WERI-Rb-1 (cell line): ENCODE data around the gene PSMG1.

Source experiments
- DNase-seq: peaks from one replicate; pipeline ENCODE4 v3.0.0-alpha.2; 2020
- H3K27ac ChIP-seq: fragments of 250-450 bp; sonication (Bioruptor Pico); 2 replicates; pipeline ENCODE4 v1.5.1; 2020; ENCODE audit warnings: mild to moderate bottlenecking, moderate library complexity
- H3K27me3 ChIP-seq: fragments of 250-450 bp; sonication (Bioruptor Pico); 2 replicates; pipeline ENCODE4 v1.5.1; 2021; ENCODE audit warnings: mild to moderate bottlenecking, low read depth, moderate library complexity; ENCODE audit not compliant: insufficient read depth, severe bottlenecking
- H3K36me3 ChIP-seq: fragments of 250-450 bp; sonication (Bioruptor Pico); 2 replicates; pipeline ENCODE4 v1.5.1; 2020; ENCODE audit warnings: mild to moderate bottlenecking, moderate library complexity
- H3K4me3 ChIP-seq: 2 replicates; pipeline ENCODE4 v1.5.1; 2011; ENCODE audit warnings: low read depth, mild to moderate bottlenecking, control low read depth, low read length
- H3K9me3 ChIP-seq: fragments of 250-450 bp; sonication (Bioruptor Pico); 2 replicates; pipeline ENCODE4 v1.5.1; 2021; ENCODE audit warnings: mild to moderate bottlenecking, moderate library complexity; ENCODE audit not compliant: severe bottlenecking
- TF ChIP-seq, protein P1 (sequence below): IDR thresholded peaks from 2 replicates; pipeline ENCODE4 v1.5.1; 2011; ENCODE audit warnings: low read depth, mild to moderate bottlenecking, control low read depth, inconsistent platforms, low read length

The PSMG1 gene

GRCh38 chr21:39208624-39209333 lies 25.5 kb upstream of the PSMG1 start:
- DNase-seq, result no peak
- Histone ChIP-seq H3K36me3 (peaks cover 80% of the 10 kb centered on the region), H3K27ac (no peak overlapping the region), H3K27me3 (no peaks in the 10 kb centered on the region), H3K4me3 (no peak overlapping the region), H3K9me3 (no peaks in the 10 kb centered on the region)
- TF ChIP-seq, protein P1, sequence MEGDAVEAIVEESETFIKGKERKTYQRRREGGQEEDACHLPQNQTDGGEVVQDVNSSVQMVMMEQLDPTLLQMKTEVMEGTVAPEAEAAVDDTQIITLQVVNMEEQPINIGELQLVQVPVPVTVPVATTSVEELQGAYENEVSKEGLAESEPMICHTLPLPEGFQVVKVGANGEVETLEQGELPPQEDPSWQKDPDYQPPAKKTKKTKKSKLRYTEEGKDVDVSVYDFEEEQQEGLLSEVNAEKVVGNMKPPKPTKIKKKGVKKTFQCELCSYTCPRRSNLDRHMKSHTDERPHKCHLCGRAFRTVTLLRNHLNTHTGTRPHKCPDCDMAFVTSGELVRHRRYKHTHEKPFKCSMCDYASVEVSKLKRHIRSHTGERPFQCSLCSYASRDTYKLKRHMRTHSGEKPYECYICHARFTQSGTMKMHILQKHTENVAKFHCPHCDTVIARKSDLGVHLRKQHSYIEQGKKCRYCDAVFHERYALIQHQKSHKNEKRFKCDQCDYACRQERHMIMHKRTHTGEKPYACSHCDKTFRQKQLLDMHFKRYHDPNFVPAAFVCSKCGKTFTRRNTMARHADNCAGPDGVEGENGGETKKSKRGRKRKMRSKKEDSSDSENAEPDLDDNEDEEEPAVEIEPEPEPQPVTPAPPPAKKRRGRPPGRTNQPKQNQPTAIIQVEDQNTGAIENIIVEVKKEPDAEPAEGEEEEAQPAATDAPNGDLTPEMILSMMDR, result no peak

DNA sequence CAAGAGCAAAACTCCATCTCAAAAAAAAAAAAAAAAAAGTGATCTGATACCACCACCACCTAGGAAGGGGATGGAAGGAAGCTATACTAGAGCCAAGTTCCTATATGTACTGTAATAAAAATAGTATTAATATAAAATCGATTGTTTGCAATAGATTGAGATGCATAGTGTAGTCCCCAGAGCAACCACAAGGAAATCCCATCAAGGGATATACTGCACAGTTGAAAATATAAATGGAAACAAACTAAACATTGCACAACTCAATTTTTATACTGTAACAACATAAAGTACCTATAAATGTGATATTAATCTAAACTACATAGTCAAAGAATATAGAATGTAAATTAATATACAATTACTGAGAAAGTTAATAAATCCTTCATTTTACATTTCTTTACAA lies 20.9 kb upstream of the PSMG1 start:
- Histone ChIP-seq H3K4me3 (no peak overlapping the region), H3K27me3 (no peaks in the 10 kb centered on the region), H3K9me3 (no peaks in the 10 kb centered on the region), H3K36me3 (peaks cover 86% of the 10 kb centered on the region), H3K27ac (no peak overlapping the region)
- TF ChIP-seq, protein P1, result no peak
- DNase-seq, result no peak

- H3K4me3 ChIP-seq, result no peak overlapping the region
- TF ChIP-seq, protein P1, result no peak
- H3K9me3 ChIP-seq, result no peaks in the 10 kb centered on the region
- no peaks in the 10 kb centered on the region for H3K27me3 ChIP-seq
- H3K27ac ChIP-seq, result no peak overlapping the region
- DNase-seq, result no peak
- H3K36me3 ChIP-seq, result peaks cover 83% of the 10 kb centered on the region
Measured at GRCh38 chr21:39198800-39199199, 15.5 kb upstream of the PSMG1 start.

DNA sequence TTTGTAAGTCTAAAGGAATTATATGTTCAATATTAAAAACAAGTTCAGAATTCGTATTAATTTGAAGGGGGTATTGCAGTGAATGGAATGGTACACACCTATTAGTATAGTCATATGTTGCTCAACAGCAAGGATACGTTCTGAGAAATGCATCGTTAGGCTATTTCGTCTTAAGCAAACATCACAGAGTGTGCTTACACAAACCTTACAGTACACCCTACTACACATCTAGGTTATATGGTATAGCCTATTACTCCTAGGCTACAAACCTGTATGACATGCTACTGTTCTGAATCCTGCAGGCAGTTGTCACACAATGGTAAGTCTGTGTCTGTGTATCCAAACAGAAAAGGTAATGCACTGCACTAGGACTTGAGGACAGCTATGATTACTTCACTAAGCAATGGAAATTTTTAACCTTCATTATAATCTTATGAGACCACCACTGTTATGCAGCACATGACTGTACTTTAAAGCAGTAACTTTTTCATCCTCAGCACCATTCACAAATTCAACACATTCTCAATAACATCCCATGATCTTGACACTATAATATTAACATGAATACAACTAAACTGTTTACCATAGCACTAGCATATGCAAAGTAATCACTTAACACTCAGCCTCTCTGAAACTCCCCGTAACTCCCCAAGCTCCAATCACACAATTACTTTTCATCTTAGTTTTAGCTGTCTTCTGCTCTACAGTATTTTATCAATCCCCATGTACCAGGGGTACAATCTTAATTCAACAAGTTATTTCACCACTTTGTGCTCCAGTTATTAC lies 14.4 kb upstream of the PSMG1 start:
- DNase-seq, result no peak
- Histone ChIP-seq H3K27me3 (no peaks in the 10 kb centered on the region), H3K9me3 (no peaks in the 10 kb centered on the region), H3K4me3 (no peak overlapping the region), H3K36me3 (peaks cover 75% of the 10 kb centered on the region), H3K27ac (no peak overlapping the region)
- TF ChIP-seq, protein P1, result no peak

DNA sequence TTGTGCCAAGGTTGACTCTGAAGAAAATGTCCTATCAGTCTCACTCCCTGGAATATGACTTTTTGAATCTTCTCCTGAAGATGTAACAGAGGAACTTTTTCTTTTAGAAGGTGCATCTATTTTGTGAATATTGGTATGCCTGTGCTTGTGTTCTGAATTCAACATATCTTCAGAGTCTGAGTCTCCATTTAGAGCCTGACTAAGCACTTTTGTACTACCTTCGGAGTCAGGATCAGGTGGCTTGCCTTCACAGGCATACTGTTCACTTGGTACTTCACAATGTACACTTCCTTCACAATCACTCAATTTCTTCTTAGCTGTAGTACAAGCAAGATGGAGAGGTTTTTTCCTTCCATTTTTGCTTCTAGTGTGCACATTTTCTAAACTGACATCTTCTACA lies 13.6 kb upstream of the PSMG1 start:
- Histone ChIP-seq H3K27ac (no peak overlapping the region), H3K27me3 (no peaks in the 10 kb centered on the region), H3K4me3 (no peak overlapping the region), H3K36me3 (peaks cover 67% of the 10 kb centered on the region), H3K9me3 (no peaks in the 10 kb centered on the region)
- TF ChIP-seq, protein P1, result no peak
- no peak for DNase-seq
